Stimulated activated CD4-positive, alpha-beta T cell treated with anti-CD3 and anti-CD28 coated beads, Interleukin-4, amount 100 ng/mL, for 48 hours (primary cell): Measurements from ENCODE around the gene ADGRG7.

Source experiments
- DNase-seq, 2 donors: peaks; one replicate each; pipeline ENCODE4 v3.0.0-alpha.2; 2020; ENCODE audit warnings: low read depth in 2 of 2

The ADGRG7 gene

GRCh38 chr3:100602506-100603444 lies 6.6 kb upstream of the ADGRG7 start:
- no peak for DNase-seq

GRCh38 chr3:100603469-100603868 lies 5.9 kb upstream of the ADGRG7 start:
- no peak for DNase-seq

- no peak for DNase-seq
Observed at GRCh38 chr3:100605358-100605757, 4.0 kb upstream of the ADGRG7 start.

DNA sequence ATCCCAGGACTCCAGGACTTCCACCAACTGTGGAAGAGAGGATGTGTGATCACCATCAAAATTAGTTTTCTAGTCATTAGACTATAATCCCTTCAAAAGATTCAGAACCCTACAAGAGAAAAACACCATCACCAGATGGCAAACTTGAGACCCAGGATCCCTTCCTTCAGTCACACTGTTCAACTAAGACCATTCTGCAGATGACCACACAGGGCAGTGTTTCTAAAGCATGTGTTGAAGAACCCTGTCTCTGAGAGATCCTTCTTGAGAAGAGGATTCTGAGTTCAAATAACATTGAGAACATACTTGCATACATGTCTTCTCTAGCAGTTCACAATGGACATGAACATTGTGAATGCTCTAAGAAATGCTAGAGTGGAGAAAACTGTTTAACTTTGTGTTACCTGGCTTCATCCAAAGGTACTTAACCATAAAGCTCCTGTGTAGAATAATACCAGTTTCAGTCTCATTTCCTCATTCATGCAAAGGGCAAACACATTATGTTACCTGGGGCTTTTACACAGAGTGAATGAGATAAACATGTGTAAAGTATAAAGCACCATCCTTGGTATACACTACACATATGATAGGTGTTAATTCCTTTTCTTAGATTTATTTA lies 2.4 kb upstream of the ADGRG7 start:
- no peak for DNase-seq

DNA sequence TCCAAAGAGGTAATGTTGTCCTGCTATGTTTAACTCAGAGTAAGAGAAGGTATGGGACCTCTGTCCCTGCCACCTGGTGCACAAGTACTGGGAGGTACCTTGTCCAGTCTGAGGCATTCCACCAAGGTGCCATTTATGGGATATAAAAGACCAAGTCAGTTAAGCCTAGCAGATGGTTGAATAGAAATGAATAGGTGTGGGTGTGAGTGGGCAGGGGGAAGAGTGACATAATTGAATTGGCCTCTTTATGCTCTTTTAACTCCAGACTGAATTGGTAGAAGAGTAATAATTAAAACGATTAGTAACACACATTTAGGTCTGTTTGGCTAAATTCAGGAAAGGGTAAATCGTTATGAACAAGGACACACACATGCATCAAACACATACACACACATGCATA lies 562 bp downstream of the ADGRG7 start:
- no peak for DNase-seq

DNA sequence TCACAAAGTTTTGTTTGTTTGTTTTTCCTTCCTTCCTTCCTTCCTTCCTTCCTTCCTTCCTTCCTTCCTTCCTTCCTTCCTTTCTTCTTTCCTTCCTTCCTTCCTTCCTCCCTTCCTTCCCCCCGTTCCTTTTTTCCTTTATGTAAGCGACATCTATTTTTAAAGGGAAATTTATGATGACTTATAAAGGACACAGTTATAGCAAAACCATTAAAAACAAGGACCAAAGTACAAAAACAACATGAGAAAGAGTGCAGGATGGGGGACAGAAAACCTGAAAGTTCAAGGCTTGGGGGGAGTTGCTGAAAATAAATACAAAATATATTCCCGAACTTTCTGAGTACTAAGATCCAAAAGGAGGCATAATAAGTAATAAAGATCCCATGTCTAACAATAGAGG lies 1.8 kb downstream of the ADGRG7 start:
- no peak for DNase-seq

DNA sequence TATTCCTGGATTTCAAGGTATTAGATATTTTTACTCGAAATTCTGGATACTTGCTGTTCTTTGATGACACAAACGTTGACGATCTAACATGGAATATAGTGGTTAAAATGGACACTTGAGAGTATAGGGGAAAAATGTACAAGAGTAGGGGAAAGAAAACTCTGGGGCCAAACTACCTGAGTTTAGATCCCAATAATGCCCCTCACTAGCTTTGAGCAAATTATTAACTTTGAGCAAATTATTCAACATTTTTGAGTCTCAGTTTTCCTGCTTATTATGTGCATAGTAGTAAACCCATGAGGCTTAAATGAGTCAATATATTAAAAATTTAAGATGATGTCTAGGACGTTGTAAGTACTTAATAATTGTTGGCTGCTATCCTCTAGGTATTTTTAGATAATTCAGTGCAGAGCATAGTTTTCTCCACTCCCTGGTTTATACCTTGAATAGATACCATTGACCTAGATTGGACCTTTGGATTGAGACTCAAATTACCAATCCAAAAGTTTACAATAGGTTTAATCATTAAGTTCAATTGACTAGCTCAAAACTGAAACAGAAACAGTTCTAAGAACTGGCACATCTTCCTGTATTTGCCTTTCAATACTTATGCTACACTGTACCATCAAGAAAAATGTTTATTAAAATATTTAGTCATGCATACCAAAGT lies 4.5 kb downstream of the ADGRG7 start:
- no peak for DNase-seq

DNA sequence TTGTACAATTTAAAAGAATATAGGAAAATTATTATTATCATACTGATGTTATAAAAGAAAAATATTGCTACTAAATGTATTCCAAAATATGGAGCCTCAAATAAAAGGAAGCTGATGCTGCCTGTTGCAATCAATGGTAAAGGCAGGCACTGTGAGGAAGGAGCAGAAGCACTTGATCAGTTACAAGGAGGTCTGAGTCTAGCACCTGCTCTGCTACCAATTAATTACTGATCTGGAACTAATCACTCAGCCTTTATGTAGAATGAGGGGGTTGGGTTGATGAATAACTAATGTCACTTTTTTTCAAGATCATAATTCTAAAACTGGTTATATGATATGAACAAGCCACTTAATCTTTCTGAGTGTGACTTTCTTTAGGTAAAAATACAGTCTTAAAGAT lies 5.5 kb downstream of the ADGRG7 start:
- no peak for DNase-seq

- DNase-seq = no peak
Observed at GRCh38 chr3:100615684-100616083, 6.3 kb downstream of the ADGRG7 start.

DNA sequence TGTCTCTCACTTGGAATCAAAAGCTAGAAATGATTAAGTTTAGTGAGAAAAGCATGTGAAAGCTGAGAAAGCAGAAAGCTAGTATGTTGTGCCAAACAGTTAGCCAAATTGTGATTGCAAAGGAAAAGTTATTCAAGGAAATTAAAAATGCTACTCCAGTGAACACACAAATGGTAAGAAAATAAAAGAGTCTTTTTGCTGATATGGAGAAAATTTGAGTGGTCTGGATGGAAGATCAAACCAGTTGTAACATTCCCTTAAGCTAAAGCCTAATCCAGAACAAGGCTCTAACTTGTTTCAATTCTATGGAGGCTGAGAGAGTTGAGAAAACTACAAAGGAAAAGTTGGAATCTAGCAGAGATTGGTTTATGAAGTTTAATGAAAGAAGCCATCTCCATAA lies 11.8 kb downstream of the ADGRG7 start:
- DNase-seq = no peak

- no peak for DNase-seq
Observed at GRCh38 chr3:100627491-100627890, 18.1 kb downstream of the ADGRG7 start.

DNA sequence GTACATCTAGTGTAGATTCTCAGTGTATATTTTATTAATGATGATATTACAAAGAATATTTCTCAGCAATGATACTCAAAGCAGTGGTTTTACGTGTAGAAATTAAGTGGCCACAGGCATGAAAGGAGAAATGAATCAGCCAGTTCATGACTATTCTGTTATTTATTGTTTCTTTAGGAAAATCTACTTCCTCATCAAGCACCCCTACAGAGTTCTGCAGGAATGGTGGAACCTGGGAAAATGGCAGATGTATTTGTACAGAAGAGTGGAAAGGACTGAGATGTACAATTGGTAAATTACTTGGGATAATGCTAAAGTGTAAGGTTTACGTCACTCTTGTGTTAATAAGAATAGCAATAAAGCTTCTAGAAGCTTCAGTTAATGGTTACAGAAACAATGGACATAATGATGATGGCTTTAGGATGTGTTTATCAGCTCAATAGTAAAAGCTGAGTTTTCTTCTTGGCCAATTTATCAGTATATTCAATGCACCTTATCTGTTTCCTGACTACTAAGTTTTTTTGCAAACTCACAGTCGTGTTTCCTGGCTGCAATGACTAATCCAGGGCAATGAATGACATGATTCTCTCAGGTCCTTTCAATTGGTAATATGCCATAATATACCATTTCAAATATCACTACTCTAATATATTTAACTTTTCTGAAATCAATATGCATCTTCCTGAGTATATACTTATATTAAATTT lies 20.2 kb downstream of the ADGRG7 start:
- DNase-seq = no peak

- no peak for DNase-seq
Observed at GRCh38 chr3:100630664-100631063, 21.3 kb downstream of the ADGRG7 start.

GRCh38 chr3:100631236-100631635 lies 21.8 kb downstream of the ADGRG7 start:
- DNase-seq = no peak

DNA sequence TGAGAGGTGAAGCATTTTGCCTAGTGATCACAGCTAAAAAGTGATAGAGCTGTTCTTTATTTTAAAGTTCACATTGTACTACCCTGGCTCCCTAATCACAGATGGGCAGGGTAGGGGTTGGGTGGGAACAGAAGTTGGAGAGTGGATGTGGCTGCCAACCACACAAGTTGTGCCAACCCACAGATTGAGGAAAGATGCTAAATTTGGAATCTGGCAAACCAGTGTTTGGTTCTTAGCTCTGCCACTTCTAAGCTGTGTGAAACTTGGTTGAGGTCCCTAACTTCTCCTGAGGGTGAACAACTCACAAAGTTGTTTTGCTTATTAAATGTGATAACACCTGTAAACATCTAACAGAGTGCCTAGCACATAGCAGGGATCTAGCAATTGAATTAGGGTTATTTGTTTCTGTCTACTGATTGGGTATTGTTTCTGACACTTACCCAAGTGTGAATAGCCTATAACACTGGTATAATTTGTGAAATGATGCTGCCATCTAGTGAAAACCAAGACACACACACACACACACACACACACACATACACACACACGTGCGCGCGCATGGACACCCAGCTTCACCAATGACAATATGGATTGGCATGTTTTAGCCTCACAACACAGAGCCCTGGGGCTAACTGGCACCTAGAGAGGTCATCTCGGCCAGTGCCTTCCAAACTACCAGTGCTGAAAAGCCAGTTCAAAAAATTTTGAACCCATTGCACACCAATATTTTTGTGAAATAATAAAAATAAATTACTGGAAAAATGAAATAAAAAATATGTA lies 25.3 kb downstream of the ADGRG7 start:
- DNase-seq = peak in 1 of 2 donors; percentile 10

DNA sequence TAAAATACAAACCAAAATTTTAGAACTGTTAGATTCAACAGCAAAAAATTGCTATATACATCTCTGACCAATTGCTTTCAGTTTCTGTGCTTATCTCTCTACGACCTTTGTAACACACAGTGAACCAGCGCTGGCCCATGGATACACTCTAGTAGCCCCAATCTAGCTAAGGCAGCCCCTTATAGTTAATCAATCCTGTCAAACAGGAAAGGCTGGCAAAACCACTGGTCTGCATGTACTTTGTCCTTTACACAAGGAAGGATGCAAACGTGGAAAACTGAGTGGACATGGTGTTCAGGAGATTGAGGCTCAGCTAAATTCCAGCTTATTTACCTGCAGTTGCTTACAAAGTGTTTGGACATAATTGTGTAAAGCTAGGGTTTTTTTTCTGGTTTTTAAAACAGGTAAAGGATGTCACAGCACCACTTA lies 25.9 kb downstream of the ADGRG7 start:
- no peak for DNase-seq

GRCh38 chr3:100637197-100637631 lies 27.8 kb downstream of the ADGRG7 start:
- no peak for DNase-seq

DNA sequence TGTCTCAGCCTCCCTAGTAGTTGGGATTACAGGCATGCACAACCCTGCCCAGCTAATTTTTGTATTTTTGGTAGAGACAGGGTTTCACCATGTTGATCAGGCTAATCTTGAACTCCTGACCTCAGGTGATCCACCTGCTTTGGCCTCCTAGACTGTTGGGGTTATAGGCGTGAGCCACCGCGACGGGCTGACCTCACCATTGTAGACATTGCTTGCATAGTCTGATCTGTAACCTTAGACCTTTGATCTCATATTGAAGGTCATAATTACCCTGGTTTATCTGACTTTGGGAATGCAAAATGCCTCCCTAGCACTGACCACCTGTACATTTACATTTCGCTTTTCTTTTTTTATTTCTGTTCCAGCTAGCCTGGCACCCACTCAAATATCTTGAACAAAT lies 31.2 kb downstream of the ADGRG7 start:
- DNase-seq = no peak

GRCh38 chr3:100641471-100642032 lies 32.2 kb downstream of the ADGRG7 start:
- DNase-seq = no peak

- no peak for DNase-seq
Observed at GRCh38 chr3:100645913-100646312, 36.5 kb downstream of the ADGRG7 start.

DNA sequence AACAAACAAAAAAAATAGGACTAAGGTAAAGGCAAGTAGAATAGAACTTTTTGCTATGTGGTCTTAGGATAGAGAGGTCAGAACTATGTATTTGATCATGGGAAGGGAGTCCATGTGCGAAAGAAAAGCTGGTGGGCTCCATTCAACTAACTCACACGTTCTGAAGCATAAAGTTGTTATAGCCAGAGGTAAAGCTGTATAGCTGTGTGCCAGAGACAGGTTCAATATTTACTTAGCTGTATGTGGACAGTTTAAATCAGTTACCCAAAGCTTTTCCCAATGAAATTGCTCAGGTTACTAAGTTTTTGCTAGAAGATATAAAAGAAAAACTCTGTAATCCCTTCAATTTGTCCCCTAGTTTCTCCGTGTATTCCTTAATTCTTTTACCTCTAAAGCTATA lies 37.8 kb downstream of the ADGRG7 start:
- DNase-seq = no peak
